MCF 10A (cell line): Measurements from ENCODE around the gene ATL1. TPM values are rescaled to one million over a fixed set of nuclear protein-coding genes. Genes with fewer than 3 reads are reported as not detected.

Source experiments
- BruUV-seq: library from RNA; stranded (reverse); fragments of 400-500 nt; replicated peaks from 2 replicates; lab custom pipeline; 2021; lab: Mats Ljungman, UMichigan
- CTCF ChIA-PET: fragments of 300-600 bp; sonication (Branson Sonifier 250); formaldehyde crosslinking; extraction: SDS; loops from one replicate; lab custom pipeline; 2021; ENCODE audit warnings: antibody characterized with exemption, inconsistent platforms; lab: Yijun Ruan, JAX
- POLR2A ChIA-PET: fragments of 300-600, 350-650 bp; sonication (Branson Sonifier 250); formaldehyde crosslinking; extraction: SDS; loops from one replicate; lab custom pipeline; 2020; ENCODE audit warnings: antibody characterized with exemption, inconsistent platforms; lab: Yijun Ruan, JAX
- DNase-seq: peaks from one replicate; pipeline ENCODE4 v3.0.0-alpha.2; 2018; ENCODE audit not compliant: unreplicated experiment
- H3K27ac Mint-ChIP-seq: one replicate; pipeline ENCODE4 v1.8.0; 2022; ENCODE audit warnings: mild to moderate bottlenecking, low read depth, mixed read lengths; ENCODE audit not compliant: unreplicated experiment
- H3K27me3 Mint-ChIP-seq: one replicate; pipeline ENCODE4 v1.8.0; 2022; ENCODE audit warnings: mixed read lengths; ENCODE audit not compliant: insufficient read depth, unreplicated experiment
- H3K36me3 Mint-ChIP-seq: one replicate; pipeline ENCODE4 v1.8.0; 2022; ENCODE audit warnings: mild to moderate bottlenecking, moderate library complexity, mixed read lengths; ENCODE audit not compliant: insufficient read depth, unreplicated experiment
- H3K4me1 Mint-ChIP-seq: one replicate; pipeline ENCODE4 v1.8.0; 2022; ENCODE audit warnings: mixed read lengths; ENCODE audit not compliant: insufficient read depth, unreplicated experiment
- H3K4me3 Mint-ChIP-seq: one replicate; pipeline ENCODE4 v1.8.0; 2022; ENCODE audit warnings: mild to moderate bottlenecking, moderate library complexity, mixed read lengths; ENCODE audit not compliant: unreplicated experiment
- H3K9me3 Mint-ChIP-seq: one replicate; pipeline ENCODE4 v1.8.0; 2022; ENCODE audit warnings: mixed read lengths; ENCODE audit not compliant: unreplicated experiment
- intact Hi-C: fragments of 100-400 bp; cut with micrococcal nuclease; formaldehyde crosslinking; loops from 2 replicates; pipeline ENCODE4 v1.14.1; 2022
- total RNA-seq: library from RNA; stranded (reverse); gene quantifications from 2 replicates; pipeline ENCODE4 v1.2.3, GENCODE V29; 2022
- TF ChIP-seq, protein P1 (sequence below): fragments of 200-600 bp; IDR thresholded peaks from one replicate; pipeline ENCODE4 v1.8.0; 2022; ENCODE audit warnings: antibody characterized with exemption, mild to moderate bottlenecking; ENCODE audit not compliant: unreplicated experiment

The ATL1 gene
- total RNA-seq, 1 experiment from 2014 or later = 3.3 TPM

DNA sequence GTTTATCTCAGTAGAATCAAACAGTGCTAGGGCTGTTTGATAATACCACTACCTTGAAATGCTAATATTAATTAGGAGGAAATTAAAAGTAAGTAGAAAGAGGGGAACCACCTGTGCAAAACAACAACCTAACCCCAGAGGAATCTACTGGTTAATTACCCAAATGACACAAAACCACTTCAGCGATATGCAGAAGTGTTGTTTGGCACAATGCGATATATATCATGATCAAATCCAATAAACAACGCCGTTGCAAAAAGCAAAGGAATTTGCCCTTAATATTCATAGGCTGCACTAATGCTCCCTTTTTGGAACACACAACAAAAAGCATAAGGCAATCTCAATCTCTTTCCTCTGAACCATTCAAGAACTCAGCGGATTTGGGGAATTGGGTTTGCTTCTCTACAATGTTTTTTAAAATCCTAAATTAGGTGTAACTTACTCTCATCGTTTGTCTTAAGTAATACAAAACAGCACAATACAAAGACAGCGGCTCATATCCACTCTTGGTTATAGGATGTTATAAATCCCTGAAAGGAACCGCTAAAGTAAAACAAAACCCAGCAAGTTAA is 29.1 kb upstream of the ATL1 start:
- TF ChIP-seq, protein P1, sequence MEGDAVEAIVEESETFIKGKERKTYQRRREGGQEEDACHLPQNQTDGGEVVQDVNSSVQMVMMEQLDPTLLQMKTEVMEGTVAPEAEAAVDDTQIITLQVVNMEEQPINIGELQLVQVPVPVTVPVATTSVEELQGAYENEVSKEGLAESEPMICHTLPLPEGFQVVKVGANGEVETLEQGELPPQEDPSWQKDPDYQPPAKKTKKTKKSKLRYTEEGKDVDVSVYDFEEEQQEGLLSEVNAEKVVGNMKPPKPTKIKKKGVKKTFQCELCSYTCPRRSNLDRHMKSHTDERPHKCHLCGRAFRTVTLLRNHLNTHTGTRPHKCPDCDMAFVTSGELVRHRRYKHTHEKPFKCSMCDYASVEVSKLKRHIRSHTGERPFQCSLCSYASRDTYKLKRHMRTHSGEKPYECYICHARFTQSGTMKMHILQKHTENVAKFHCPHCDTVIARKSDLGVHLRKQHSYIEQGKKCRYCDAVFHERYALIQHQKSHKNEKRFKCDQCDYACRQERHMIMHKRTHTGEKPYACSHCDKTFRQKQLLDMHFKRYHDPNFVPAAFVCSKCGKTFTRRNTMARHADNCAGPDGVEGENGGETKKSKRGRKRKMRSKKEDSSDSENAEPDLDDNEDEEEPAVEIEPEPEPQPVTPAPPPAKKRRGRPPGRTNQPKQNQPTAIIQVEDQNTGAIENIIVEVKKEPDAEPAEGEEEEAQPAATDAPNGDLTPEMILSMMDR = no peak
- peak overlapping the region; percentile 80 for H3K4me3 Mint-ChIP-seq
- no peak for DNase-seq
- peak overlapping the region; percentile 46 for H3K27ac Mint-ChIP-seq
- no peaks in the 10 kb centered on the region for H3K27me3 Mint-ChIP-seq
- H3K4me1 Mint-ChIP-seq = peaks cover 34% of the 10 kb centered on the region
- ChIA-PET CTCF (interaction anchor here (1.0 to 1.5 kb wide), 4 partner anchors 11 to 245 kb away, joined by 4 to 14 read pairs (median 6); no protein-coding TSS in a partner anchor), POLR2A (interaction anchor here (0.9 to 3.0 kb wide), 11 partner anchors 8 to 219 kb away, joined by 3 to 26 read pairs (median 6); partner anchors contain the start of genes ATL1, CDKL1, DMAC2L and L2HGDH)
- H3K36me3 Mint-ChIP-seq = peaks cover 23% of the 10 kb centered on the region
- BruUV-seq = no TSS peak
- intact Hi-C loops = loop anchor here (5.0 to 10.0 kb wide), 2 partner anchors 666 to 899 kb away; no protein-coding TSS in a partner anchor
- no peaks in the 10 kb centered on the region for H3K9me3 Mint-ChIP-seq

DNA sequence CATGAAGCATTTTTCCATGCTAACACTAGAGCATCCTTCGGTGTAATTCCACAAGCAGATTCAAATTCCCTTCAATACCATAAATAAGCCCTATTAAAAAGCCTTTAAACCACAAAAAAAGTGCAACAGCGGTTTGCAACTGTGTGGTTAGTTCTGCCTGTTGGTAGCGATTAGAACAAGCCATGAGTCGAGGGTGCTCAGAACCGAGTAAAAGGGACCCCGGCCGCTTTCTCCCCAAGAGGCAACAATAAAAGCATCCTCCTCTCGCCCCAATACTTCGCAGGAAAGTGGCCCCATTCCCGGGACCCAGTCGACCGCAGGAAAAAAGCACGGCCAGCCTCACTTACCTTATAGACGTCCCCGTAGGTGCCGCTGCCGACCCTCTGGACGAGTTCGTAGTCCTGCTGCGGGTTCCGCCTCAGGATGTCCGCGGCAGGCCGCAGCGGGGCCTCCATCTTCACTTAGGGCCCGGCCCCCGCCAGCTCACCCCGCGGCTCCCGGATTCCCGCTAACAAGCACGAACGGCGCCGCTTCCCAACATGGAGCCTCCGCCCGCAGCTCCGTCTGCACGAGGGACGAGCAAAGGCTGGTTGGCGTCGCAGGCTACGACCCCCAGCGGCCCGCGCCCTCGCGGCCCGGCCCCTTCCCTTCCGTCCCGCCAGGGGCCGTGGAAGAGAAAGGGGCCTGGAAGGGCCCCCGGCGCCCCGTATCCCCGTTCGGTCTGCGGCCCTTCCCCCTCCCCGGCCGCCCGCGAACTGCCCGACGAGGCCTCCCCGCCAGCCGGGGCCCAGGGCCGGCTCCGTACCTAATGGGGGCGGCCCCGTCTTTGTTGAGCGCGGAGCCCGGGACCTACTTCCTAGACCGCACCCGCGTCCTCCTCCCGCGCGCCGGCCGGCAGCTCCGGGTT is 28.1 kb upstream of the ATL1 start:
- H3K27ac Mint-ChIP-seq = peak overlapping the region; percentile 46
- CTCF ChIA-PET = interaction anchor here (0.6 to 1.5 kb wide), 14 partner anchors 9 to 674 kb away, joined by 3 to 14 read pairs (median 4); no protein-coding TSS in a partner anchor
- POLR2A ChIA-PET = interaction anchor here (0.6 to 3.0 kb wide), 20 partner anchors 9 to 679 kb away, joined by 3 to 26 read pairs (median 4); partner anchors contain the start of genes ATL1, CDKL1, DMAC2L and L2HGDH
- H3K9me3 Mint-ChIP-seq = no peaks in the 10 kb centered on the region
- peaks cover 34% of the 10 kb centered on the region for H3K4me1 Mint-ChIP-seq
- no peaks in the 10 kb centered on the region for H3K27me3 Mint-ChIP-seq
- intact Hi-C loops = loop anchor here (1.0 to 10.0 kb wide), 7 partner anchors 79 to 900 kb away; partner anchors contain the start of genes CDKL1 and VCPKMT
- peak overlapping the region; percentile 80 for H3K4me3 Mint-ChIP-seq
- DNase-seq = peak; percentile 38
- TF ChIP-seq, protein P1 = no peak
- H3K36me3 Mint-ChIP-seq = peaks cover 19% of the 10 kb centered on the region
- TSS peak; percentile 45 for BruUV-seq

DNA sequence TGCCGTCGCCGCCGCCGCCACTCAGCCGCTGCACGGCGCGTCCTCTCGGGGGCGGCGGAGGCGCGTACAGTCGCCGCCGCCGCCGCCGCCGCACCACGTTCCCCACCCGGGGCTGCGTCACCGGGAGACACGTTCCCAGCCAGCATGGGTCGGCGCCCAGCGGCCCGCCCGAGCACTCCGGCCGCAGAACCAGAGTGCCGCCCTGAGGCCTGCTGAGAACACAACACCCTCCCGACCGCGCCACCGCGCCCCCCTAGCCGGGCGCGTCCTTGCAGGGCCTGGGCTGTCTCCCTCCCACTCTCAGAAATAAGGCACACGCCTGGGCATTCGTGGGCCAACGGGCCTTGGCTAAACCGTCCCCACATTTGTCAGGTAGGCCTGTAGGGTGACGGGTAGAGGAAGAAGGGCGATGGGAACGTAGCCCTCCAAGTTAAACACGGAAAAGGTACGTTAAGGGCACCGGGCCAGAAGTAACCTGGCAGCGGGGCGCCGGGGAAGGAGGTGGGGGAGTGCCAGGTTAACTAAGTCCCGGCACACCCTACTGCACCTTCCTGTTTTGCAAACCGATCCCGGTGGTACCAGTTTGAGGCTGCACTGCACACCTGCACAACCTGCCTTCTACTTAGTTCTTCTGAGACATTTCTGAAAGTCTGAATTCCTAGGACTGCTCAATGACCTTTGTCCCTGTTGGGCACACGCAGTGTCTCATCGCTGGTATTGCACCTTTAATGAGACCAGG is 27.3 kb upstream of the ATL1 start, which contains the start of gene MAP4K5:
TSS of gene MAP4K5 (minus strand) at position 68 of the 739 bp plus-strand sequence. CDS start 520 bp downstream, outside the sequence.
- CTCF ChIA-PET = interaction anchor here (0.6 to 1.5 kb wide), 15 partner anchors 10 to 680 kb away, joined by 3 to 14 read pairs (median 3); partner anchors contain the start of gene NEMF
- no peaks in the 10 kb centered on the region for H3K9me3 Mint-ChIP-seq
- peak; percentile 89 for DNase-seq
- peak within 1 kb of the TSS; percentile 80 for H3K4me3 Mint-ChIP-seq
- TF ChIP-seq, protein P1 = peak; percentile 91
- no TSS peak for BruUV-seq
- H3K4me1 Mint-ChIP-seq = peaks cover 34% of the 10 kb centered on the region
- no peaks in the 10 kb centered on the region for H3K27me3 Mint-ChIP-seq
- H3K27ac Mint-ChIP-seq = peak within 1 kb of the TSS; percentile 46
- H3K36me3 Mint-ChIP-seq = peaks cover 19% of the 10 kb centered on the region
- intact Hi-C loops = loop anchor here (1.0 to 10.0 kb wide), 7 partner anchors 80 to 900 kb away; partner anchors contain the start of genes CDKL1 and VCPKMT
- POLR2A ChIA-PET = interaction anchor here (0.6 to 3.0 kb wide), 18 partner anchors 10 to 582 kb away, joined by 3 to 26 read pairs (median 4); partner anchors contain the start of genes ATL1, CDKL1, DMAC2L and L2HGDH
